ENCODE results near the gene LAMP5.

LAMP5 gene

DNA sequence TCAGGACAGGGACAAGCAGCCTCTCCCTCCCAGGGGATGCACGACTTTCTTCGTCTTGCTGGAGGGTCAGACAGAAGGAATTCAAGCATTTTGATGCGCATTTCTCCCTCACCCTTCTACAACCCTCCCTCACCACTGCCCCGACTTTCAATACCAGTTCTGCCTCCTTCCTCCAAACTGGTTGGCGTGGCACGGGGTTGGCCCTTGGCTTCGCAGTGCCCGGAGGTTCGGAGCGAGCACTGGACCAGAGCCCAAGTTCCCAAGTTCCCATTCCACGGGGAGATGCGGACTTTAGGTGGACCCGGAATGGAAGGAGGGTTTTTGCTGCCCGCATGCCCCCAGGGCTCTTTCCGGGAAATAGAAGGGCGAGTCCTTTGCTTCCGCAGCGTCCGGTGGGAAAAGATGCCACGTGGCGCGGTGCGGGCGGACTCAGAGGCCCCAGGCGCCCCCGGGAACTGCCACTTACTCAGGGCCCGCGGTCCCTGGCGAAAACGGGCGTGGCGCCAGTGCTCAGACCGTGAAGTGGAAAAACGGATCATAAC lies 8.0 kb upstream of the LAMP5 start:
- TF ChIP-seq, protein P1, sequence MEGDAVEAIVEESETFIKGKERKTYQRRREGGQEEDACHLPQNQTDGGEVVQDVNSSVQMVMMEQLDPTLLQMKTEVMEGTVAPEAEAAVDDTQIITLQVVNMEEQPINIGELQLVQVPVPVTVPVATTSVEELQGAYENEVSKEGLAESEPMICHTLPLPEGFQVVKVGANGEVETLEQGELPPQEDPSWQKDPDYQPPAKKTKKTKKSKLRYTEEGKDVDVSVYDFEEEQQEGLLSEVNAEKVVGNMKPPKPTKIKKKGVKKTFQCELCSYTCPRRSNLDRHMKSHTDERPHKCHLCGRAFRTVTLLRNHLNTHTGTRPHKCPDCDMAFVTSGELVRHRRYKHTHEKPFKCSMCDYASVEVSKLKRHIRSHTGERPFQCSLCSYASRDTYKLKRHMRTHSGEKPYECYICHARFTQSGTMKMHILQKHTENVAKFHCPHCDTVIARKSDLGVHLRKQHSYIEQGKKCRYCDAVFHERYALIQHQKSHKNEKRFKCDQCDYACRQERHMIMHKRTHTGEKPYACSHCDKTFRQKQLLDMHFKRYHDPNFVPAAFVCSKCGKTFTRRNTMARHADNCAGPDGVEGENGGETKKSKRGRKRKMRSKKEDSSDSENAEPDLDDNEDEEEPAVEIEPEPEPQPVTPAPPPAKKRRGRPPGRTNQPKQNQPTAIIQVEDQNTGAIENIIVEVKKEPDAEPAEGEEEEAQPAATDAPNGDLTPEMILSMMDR (IDR thresholded peaks at IDR 0.05; ENCODE audit: insufficient read depth, low read depth, low read length, missing control alignments), result no peak
- no peak for DNase-seq (ENCODE audit: low read depth)
- no peak overlapping the region for H3K4me3 ChIP-seq (ENCODE audit: low read length)

DNA sequence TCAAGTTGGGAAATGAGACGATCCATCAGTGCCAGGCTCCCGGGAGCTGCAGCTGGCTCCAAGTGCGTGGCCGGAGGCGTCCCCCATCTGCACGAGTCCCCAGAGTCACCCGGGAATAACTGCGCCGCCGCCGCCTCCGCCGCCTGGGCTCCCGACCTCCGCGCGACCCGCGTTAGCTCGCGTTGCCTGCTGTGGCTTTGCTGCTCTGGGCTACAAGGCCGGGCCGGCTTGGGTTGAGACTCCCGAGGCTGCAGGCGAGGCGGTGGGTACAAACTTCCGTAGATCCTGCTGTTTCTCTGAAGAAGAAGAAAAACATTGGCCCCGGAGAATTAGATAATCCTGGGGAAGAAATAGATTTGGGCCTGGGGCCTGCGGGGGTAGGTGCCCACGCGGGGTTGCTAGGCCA lies 7.4 kb upstream of the LAMP5 start:
- TF ChIP-seq, protein P1 (IDR thresholded peaks at IDR 0.05; ENCODE audit: insufficient read depth, low read depth, low read length, missing control alignments), result no peak
- no peak for DNase-seq (ENCODE audit: low read depth)
- H3K4me3 ChIP-seq (ENCODE audit: low read length), result no peak overlapping the region

DNA sequence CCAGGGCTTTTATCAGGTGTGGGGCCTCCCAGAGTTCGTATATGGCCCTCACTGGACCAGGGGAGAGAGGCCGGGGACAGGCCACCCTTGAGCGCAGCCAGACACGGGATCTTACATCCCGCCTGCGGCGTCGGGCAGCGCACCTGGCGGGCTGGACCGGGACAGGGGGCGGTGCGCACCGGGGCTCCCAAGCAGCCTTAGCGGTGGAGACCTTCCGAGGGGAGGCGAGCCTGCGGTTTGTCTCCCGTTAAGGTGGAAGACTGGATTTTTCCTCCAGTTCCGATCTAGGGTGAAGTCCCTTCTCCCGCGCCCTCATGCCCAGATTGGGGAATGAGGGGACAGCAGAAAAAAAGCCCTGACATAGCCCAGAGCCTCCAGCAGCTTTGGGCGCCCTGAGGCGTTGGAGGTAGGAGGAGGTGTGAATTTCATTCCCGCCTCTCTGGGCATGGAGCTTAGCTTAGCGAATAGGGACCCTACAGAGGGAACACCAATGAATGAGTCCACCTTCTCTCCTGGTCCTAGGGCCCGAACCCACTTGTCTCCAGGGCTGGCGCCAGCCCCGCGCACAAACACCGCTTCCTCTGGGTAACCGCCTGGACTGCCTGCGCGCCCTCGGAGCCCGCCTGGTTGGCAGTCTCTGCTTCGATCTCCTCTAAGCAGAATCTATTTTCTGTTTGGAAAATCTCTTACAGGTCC lies 6.7 kb upstream of the LAMP5 start:
- TF ChIP-seq, protein P1 (IDR thresholded peaks at IDR 0.05; ENCODE audit: insufficient read depth, low read depth, low read length, missing control alignments), result no peak
- no peak for DNase-seq (ENCODE audit: low read depth)
- no peak overlapping the region for H3K4me3 ChIP-seq (ENCODE audit: low read length)

DNA sequence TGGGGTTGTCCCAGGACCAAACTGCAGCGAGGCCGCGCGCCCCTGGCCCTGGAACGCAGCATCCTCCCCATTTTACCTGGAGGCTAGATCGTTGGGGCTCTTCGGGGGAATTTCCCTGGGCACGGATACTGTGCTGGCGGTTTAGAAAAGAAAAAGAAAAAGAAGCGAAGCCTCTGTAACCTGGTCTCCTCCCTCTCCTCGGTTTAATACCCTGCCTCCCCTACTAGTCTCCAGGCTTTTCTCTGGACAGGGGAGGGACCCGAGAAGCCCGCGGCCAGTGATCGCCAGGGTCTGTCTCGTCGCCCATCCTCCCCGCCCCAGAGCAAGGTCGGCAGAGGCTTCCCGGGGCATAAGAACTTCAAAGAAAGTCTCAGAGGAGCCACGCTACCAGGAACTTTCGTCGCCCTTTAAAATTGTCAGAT lies 6.1 kb upstream of the LAMP5 start:
- TF ChIP-seq, protein P1 (IDR thresholded peaks at IDR 0.05; ENCODE audit: insufficient read depth, low read depth, low read length, missing control alignments), result no peak
- DNase-seq (ENCODE audit: low read depth), result no peak
- no peak overlapping the region for H3K4me3 ChIP-seq (ENCODE audit: low read length)

DNA sequence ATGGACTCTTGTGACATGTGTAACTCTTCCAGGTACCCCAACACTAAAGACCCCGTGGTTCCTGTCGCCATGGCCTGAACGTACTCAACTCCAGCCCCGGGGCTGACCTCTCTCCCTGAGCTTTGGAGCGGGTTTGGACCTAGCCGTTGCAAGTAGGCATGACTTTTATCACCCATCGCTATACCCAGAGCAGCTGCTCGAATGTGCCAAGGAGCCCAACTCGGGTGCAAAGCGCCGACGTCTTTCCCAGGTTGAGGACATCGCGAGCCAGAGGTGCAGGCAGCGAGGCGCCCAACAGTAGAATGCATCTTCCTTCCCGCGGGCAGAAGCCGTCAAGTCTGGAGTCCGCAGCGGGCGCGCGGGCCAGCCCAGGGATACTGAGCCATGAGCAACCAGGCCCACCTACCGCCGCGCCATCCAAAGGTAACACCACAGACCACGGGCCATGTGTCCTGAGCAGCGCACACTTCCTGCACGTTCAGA lies 5.7 kb upstream of the LAMP5 start:
- TF ChIP-seq, protein P1 (IDR thresholded peaks at IDR 0.05; ENCODE audit: insufficient read depth, low read depth, low read length, missing control alignments), result no peak
- no peak for DNase-seq (ENCODE audit: low read depth)
- H3K4me3 ChIP-seq (ENCODE audit: low read length), result no peak overlapping the region

DNA sequence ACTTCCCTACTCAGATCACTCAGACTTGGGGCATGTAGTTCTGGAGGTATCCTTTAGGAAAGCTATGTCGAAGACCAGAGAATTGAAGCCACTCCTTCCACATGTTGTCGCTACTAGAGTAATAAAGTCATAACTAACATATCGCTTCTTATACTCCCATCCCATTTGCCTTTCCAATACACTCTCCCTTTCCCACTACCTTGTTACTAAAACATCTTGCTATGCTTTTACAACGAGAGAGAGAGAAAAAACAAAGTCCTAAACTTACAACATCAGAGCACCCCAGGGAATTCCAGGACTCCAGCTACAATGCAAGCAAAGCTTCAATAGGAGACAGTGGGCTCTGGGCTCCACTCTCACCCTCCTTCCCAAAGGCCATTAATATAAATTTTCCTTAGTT lies 5.1 kb upstream of the LAMP5 start:
- DNase-seq (ENCODE audit: low read depth), result no peak
- no peak overlapping the region for H3K4me3 ChIP-seq (ENCODE audit: low read length)
- TF ChIP-seq, protein P1 (IDR thresholded peaks at IDR 0.05; ENCODE audit: insufficient read depth, low read depth, low read length, missing control alignments), result no peak

DNA sequence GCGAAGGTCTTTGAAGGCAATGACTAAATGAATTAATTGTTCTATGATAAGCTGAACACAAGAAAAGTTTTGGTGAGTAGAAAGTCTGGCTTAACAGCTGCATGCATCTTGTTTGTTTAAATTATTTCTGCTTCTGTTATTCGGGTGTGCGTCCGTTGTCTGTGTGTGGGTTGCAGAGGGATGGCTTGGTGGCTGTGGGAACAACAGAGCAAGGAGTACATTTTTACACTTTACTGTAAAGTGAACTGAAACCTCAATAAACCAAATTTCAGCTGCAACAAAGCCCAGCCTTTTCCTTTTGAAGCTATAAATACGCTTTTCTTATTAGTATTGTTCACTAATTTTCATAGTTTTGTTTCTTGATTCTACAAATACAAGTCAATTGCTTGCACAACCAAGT lies 3.5 kb upstream of the LAMP5 start:
- no peak overlapping the region for H3K4me3 ChIP-seq (ENCODE audit: low read length)
- DNase-seq (ENCODE audit: low read depth), result no peak
- TF ChIP-seq, protein P1 (IDR thresholded peaks at IDR 0.05; ENCODE audit: insufficient read depth, low read depth, low read length, missing control alignments), result no peak
